ENCODE data around the gene EPSTI1.
"Not testable (repeated sequence)": the region's sequence is repeated elsewhere in the genome, so short reads cannot be mapped to it uniquely, and the experiment has no call there.

Gene EPSTI1

GRCh38 chr13:42899266-42899665 lies 92.8 kb downstream of the EPSTI1 start:
- no peak for FAIRE-seq
- no peak for DNase-seq (ENCODE audit: low spot score)

- FAIRE-seq = no peak
- no peak for DNase-seq (ENCODE audit: low spot score)
These were observed 96.3 kb downstream of the EPSTI1 start for GRCh38 chr13:42895776-42896175.

- no peak for FAIRE-seq
- peak; percentile 9 for DNase-seq (ENCODE audit: low spot score)
These were observed 97.2 kb downstream of the EPSTI1 start for GRCh38 chr13:42894765-42895243.

GRCh38 chr13:42893214-42893671 lies 98.8 kb downstream of the EPSTI1 start:
- FAIRE-seq (no peak), DNase-seq (ENCODE audit: low spot score) (peak; percentile 31)

- no peak for DNase-seq (ENCODE audit: low spot score)
- no peak for FAIRE-seq
These were observed 99.3 kb downstream of the EPSTI1 start for GRCh38 chr13:42892760-42893159.

- no peak for FAIRE-seq
- no peak for DNase-seq (ENCODE audit: low spot score)
These were observed 100.5 kb downstream of the EPSTI1 start for GRCh38 chr13:42891591-42891990.

- FAIRE-seq (no peak), DNase-seq (ENCODE audit: low spot score) (no peak)
These were observed 106.7 kb downstream of the EPSTI1 start for GRCh38 chr13:42885325-42885724.

GRCh38 chr13:42883771-42884467 lies 108.1 kb downstream of the EPSTI1 start:
- FAIRE-seq (no peak), DNase-seq (ENCODE audit: low spot score) (peak; percentile 29)

- no peak for DNase-seq (ENCODE audit: low spot score)
- FAIRE-seq = no peak
These were observed 108.9 kb downstream of the EPSTI1 start for GRCh38 chr13:42883142-42883541.

- DNase-seq (ENCODE audit: low spot score) (no peak), FAIRE-seq (no peak)
These were observed 111.9 kb downstream of the EPSTI1 start for GRCh38 chr13:42880056-42880605.

GRCh38 chr13:42878721-42879120 lies 113.3 kb downstream of the EPSTI1 start:
- FAIRE-seq = no peak
- no peak for DNase-seq (ENCODE audit: low spot score)

- DNase-seq (ENCODE audit: low spot score) (no peak), FAIRE-seq (no peak)
These were observed 115.0 kb downstream of the EPSTI1 start for GRCh38 chr13:42876887-42877545.

GRCh38 chr13:42876270-42876714 lies 115.7 kb downstream of the EPSTI1 start:
- FAIRE-seq (no peak), DNase-seq (ENCODE audit: low spot score) (no peak)

GRCh38 chr13:42875475-42876269 lies 116.4 kb downstream of the EPSTI1 start:
- FAIRE-seq = no peak

GRCh38 chr13:42874221-42874620 lies 117.8 kb downstream of the EPSTI1 start:
- DNase-seq (ENCODE audit: low spot score) (no peak), FAIRE-seq (no peak)

More at GRCh38 chr13:42875475-42876269, 116.4 kb downstream of the EPSTI1 start:
- DNase-seq (ENCODE audit: low spot score) = no peak

- FAIRE-seq (no peak), DNase-seq (ENCODE audit: low spot score) (no peak)
These were observed 119.0 kb downstream of the EPSTI1 start for GRCh38 chr13:42873081-42873480.

- no peak for DNase-seq (ENCODE audit: low spot score)
- FAIRE-seq = no peak
These were observed 124.8 kb downstream of the EPSTI1 start for GRCh38 chr13:42867232-42867631.

GRCh38 chr13:42865768-42866102 lies 126.3 kb downstream of the EPSTI1 start:
- FAIRE-seq = no peak
- no peak for DNase-seq (ENCODE audit: low spot score)

GRCh38 chr13:42864952-42865767 lies 126.9 kb downstream of the EPSTI1 start:
- FAIRE-seq (no peak), DNase-seq (ENCODE audit: low spot score) (no peak)

GRCh38 chr13:42862370-42862769 lies 129.7 kb downstream of the EPSTI1 start:
- not testable (repeated sequence) for FAIRE-seq; DNase-seq (ENCODE audit: low spot score)

GRCh38 chr13:42860485-42860884 lies 131.6 kb downstream of the EPSTI1 start:
- FAIRE-seq = no peak

More at GRCh38 chr13:42860485-42860884, 131.6 kb downstream of the EPSTI1 start:
- DNase-seq (ENCODE audit: low spot score) = no peak
